ENCODE data around the gene IGFN1.

The IGFN1 gene

GRCh38 chr1:201216395-201217085 lies 25.9 kb downstream of the IGFN1 start:
- no peak for DNase-seq
- H3K9ac ChIP-seq (ENCODE audit: low read length): no peak overlapping the region

GRCh38 chr1:201217146-201217545 lies 26.5 kb downstream of the IGFN1 start:
- Histone ChIP-seq H3K4me3 (ENCODE audit: insufficient read depth in 1 of 2, low read depth in 1 of 2, low read length in 2 of 2) (no peak overlapping the region), H2BK15ac (ENCODE audit: low read depth, poor library complexity, severe bottlenecking) (no peak overlapping the region), H3K27me3 (ENCODE audit: control insufficient read depth in 1 of 2, insufficient read depth in 1 of 2, low read length in 2 of 2) (no peaks in the 10 kb centered on the region), H3K9me3 (ENCODE audit: control insufficient read depth, low read length) (no peaks in the 10 kb centered on the region), H3K4me2 (ENCODE audit: low read length, poor library complexity, severe bottlenecking) (no peak overlapping the region), H4K8ac (ENCODE audit: low read length) (no peak overlapping the region), H3K27ac (ENCODE audit: low read length, poor library complexity, severe bottlenecking) (no peak overlapping the region), H3K23ac (ENCODE audit: low read length in 2 of 2) (peak overlapping the region in 1 of 2 experiments; percentile 9), H2AK5ac (ENCODE audit: low read length, severe bottlenecking) (no peak overlapping the region), H3K79me1 (replicated peaks; ENCODE audit: low read length, poor library complexity, severe bottlenecking) (no peaks in the 10 kb centered on the region), H3K14ac (ENCODE audit: low read length in 2 of 2) (no peak overlapping the region), H3K9ac (ENCODE audit: low read length) (no peak overlapping the region), H2AFZ (ENCODE audit: low read depth, low read length) (no peak overlapping the region), H2BK120ac (ENCODE audit: low read depth, low read length) (no peak overlapping the region), H3K36me3 (ENCODE audit: control insufficient read depth in 1 of 2, insufficient read depth in 2 of 2, low read depth in 1 of 2, low read length in 2 of 2) (peaks cover 11 to 18% of the 10 kb centered on the region in 2 experiments), H3K4ac (ENCODE audit: low read depth in 1 of 2, low read length in 2 of 2) (no peak overlapping the region), H3K18ac (ENCODE audit: low read depth in 1 of 2, low read length in 2 of 2) (no peak overlapping the region), H2BK5ac (ENCODE audit: low read depth, low read length, poor library complexity, severe bottlenecking) (no peak overlapping the region), H4K91ac (ENCODE audit: low read length) (no peak overlapping the region), H2BK12ac (ENCODE audit: low read length in 2 of 2) (no peak overlapping the region), H3K4me1 (ENCODE audit: control insufficient read depth, insufficient read depth, low read depth, low read length) (peaks cover 7% of the 10 kb centered on the region)
- WGBS: 91% methylated on average over 14 of the region's 14 CpGs
- DNase-seq: no peak

More at GRCh38 chr1:201216395-201217085, 25.9 kb downstream of the IGFN1 start:
- no peak overlapping the region for H2BK5ac ChIP-seq (ENCODE audit: low read depth, low read length, poor library complexity, severe bottlenecking)
- no peak overlapping the region for H3K4me2 ChIP-seq (ENCODE audit: low read length, poor library complexity, severe bottlenecking)
- no peak overlapping the region for H3K4me3 ChIP-seq (ENCODE audit: insufficient read depth in 1 of 2, low read depth in 1 of 2, low read length in 2 of 2)
- H3K4ac ChIP-seq (ENCODE audit: low read depth in 1 of 2, low read length in 2 of 2): no peak overlapping the region
- H3K9me3 ChIP-seq (ENCODE audit: control insufficient read depth, low read length): no peaks in the 10 kb centered on the region
- no peak overlapping the region for H3K27ac ChIP-seq (ENCODE audit: low read length, poor library complexity, severe bottlenecking)
- peaks cover 0 to 2% of the 10 kb centered on the region in 2 experiments for H3K27me3 ChIP-seq (ENCODE audit: control insufficient read depth in 1 of 2, insufficient read depth in 1 of 2, low read length in 2 of 2)
- no peak overlapping the region for H3K18ac ChIP-seq (ENCODE audit: low read depth in 1 of 2, low read length in 2 of 2)
- H2AK5ac ChIP-seq (ENCODE audit: low read length, severe bottlenecking): no peak overlapping the region
- peaks cover 11 to 18% of the 10 kb centered on the region in 2 experiments for H3K36me3 ChIP-seq (ENCODE audit: control insufficient read depth in 1 of 2, insufficient read depth in 2 of 2, low read depth in 1 of 2, low read length in 2 of 2)
- no peak overlapping the region for H2BK12ac ChIP-seq (ENCODE audit: low read length in 2 of 2)
- no peak overlapping the region for H2AFZ ChIP-seq (ENCODE audit: low read depth, low read length)
- no peak overlapping the region for H3K23ac ChIP-seq (ENCODE audit: low read length in 2 of 2)
- no peak overlapping the region for H2BK15ac ChIP-seq (ENCODE audit: low read depth, poor library complexity, severe bottlenecking)
- WGBS: 86% methylated on average over 20 of the region's 20 CpGs
- H3K4me1 ChIP-seq (ENCODE audit: control insufficient read depth, insufficient read depth, low read depth, low read length): peaks cover 7% of the 10 kb centered on the region
- H2BK120ac ChIP-seq (ENCODE audit: low read depth, low read length): no peak overlapping the region
- no peak overlapping the region for H4K8ac ChIP-seq (ENCODE audit: low read length)
- no peak overlapping the region for H4K91ac ChIP-seq (ENCODE audit: low read length)
- no peaks in the 10 kb centered on the region for H3K79me1 ChIP-seq (replicated peaks; ENCODE audit: low read length, poor library complexity, severe bottlenecking)
- peak overlapping the region in 1 of 2 experiments; percentile 46 for H3K14ac ChIP-seq (ENCODE audit: low read length in 2 of 2)

GRCh38 chr1:201217851-201218250 lies 27.2 kb downstream of the IGFN1 start:
- Histone ChIP-seq H3K27ac (ENCODE audit: low read length, poor library complexity, severe bottlenecking) (no peak overlapping the region), H3K27me3 (ENCODE audit: control insufficient read depth in 1 of 2, insufficient read depth in 1 of 2, low read length in 2 of 2) (no peaks in the 10 kb centered on the region), H3K4ac (ENCODE audit: low read depth in 1 of 2, low read length in 2 of 2) (no peak overlapping the region), H3K4me2 (ENCODE audit: low read length, poor library complexity, severe bottlenecking) (no peak overlapping the region), H2BK15ac (ENCODE audit: low read depth, poor library complexity, severe bottlenecking) (no peak overlapping the region), H4K91ac (ENCODE audit: low read length) (no peak overlapping the region), H2AFZ (ENCODE audit: low read depth, low read length) (no peak overlapping the region), H3K9me3 (ENCODE audit: control insufficient read depth, low read length) (no peaks in the 10 kb centered on the region), H3K36me3 (ENCODE audit: control insufficient read depth in 1 of 2, insufficient read depth in 2 of 2, low read depth in 1 of 2, low read length in 2 of 2) (peaks cover 11 to 18% of the 10 kb centered on the region in 2 experiments), H2BK12ac (ENCODE audit: low read length in 2 of 2) (no peak overlapping the region), H3K4me3 (ENCODE audit: insufficient read depth in 1 of 2, low read depth in 1 of 2, low read length in 2 of 2) (no peak overlapping the region), H2BK120ac (ENCODE audit: low read depth, low read length) (no peak overlapping the region), H2AK5ac (ENCODE audit: low read length, severe bottlenecking) (no peak overlapping the region), H3K14ac (ENCODE audit: low read length in 2 of 2) (no peak overlapping the region), H3K23ac (ENCODE audit: low read length in 2 of 2) (no peak overlapping the region), H3K79me1 (replicated peaks; ENCODE audit: low read length, poor library complexity, severe bottlenecking) (no peaks in the 10 kb centered on the region), H4K8ac (ENCODE audit: low read length) (no peak overlapping the region), H3K4me1 (ENCODE audit: control insufficient read depth, insufficient read depth, low read depth, low read length) (peaks cover 10% of the 10 kb centered on the region), H3K18ac (ENCODE audit: low read depth in 1 of 2, low read length in 2 of 2) (no peak overlapping the region), H3K9ac (ENCODE audit: low read length) (no peak overlapping the region), H2BK5ac (ENCODE audit: low read depth, low read length, poor library complexity, severe bottlenecking) (no peak overlapping the region)
- DNase-seq: no peak
- WGBS: 87% methylated on average over 3 of the region's 3 CpGs

GRCh38 chr1:201218409-201218808 lies 27.8 kb downstream of the IGFN1 start:
- Histone ChIP-seq H3K14ac (ENCODE audit: low read length in 2 of 2) (no peak overlapping the region), H2AK5ac (ENCODE audit: low read length, severe bottlenecking) (no peak overlapping the region), H3K27me3 (ENCODE audit: control insufficient read depth in 1 of 2, insufficient read depth in 1 of 2, low read length in 2 of 2) (no peaks in the 10 kb centered on the region), H3K23ac (ENCODE audit: low read length in 2 of 2) (no peak overlapping the region), H4K8ac (ENCODE audit: low read length) (no peak overlapping the region), H2BK5ac (ENCODE audit: low read depth, low read length, poor library complexity, severe bottlenecking) (no peak overlapping the region), H2BK15ac (ENCODE audit: low read depth, poor library complexity, severe bottlenecking) (no peak overlapping the region), H2BK12ac (ENCODE audit: low read length in 2 of 2) (no peak overlapping the region), H3K9me3 (ENCODE audit: control insufficient read depth, low read length) (no peaks in the 10 kb centered on the region), H3K79me1 (replicated peaks; ENCODE audit: low read length, poor library complexity, severe bottlenecking) (no peaks in the 10 kb centered on the region), H2BK120ac (ENCODE audit: low read depth, low read length) (no peak overlapping the region), H3K18ac (ENCODE audit: low read depth in 1 of 2, low read length in 2 of 2) (no peak overlapping the region), H3K27ac (ENCODE audit: low read length, poor library complexity, severe bottlenecking) (no peak overlapping the region), H3K4me1 (ENCODE audit: control insufficient read depth, insufficient read depth, low read depth, low read length) (peaks cover 10% of the 10 kb centered on the region), H3K4me3 (ENCODE audit: insufficient read depth in 1 of 2, low read depth in 1 of 2, low read length in 2 of 2) (no peak overlapping the region), H3K4me2 (ENCODE audit: low read length, poor library complexity, severe bottlenecking) (no peak overlapping the region), H2AFZ (ENCODE audit: low read depth, low read length) (no peak overlapping the region), H3K36me3 (ENCODE audit: control insufficient read depth in 1 of 2, insufficient read depth in 2 of 2, low read depth in 1 of 2, low read length in 2 of 2) (peaks cover 11 to 18% of the 10 kb centered on the region in 2 experiments), H3K4ac (ENCODE audit: low read depth in 1 of 2, low read length in 2 of 2) (no peak overlapping the region), H3K9ac (ENCODE audit: low read length) (no peak overlapping the region), H4K91ac (ENCODE audit: low read length) (no peak overlapping the region)
- WGBS: 83% methylated on average over 10 of the region's 10 CpGs
- DNase-seq: no peak
